C4-2B (cell line): ENCODE data around the gene MPHOSPH9.

Experiments
- H3K27ac ChIP-seq: fragments of 450-650 bp; 2 replicates; pipeline ENCODE4 v1.5.1; 2017
- ZFX ChIP-seq: fragments of 450-650 bp; IDR thresholded peaks from 2 replicates; pipeline ENCODE4 v1.6.1; 2017
- TF ChIP-seq, protein P1 (sequence below): fragments of 450-650 bp; conservative IDR thresholded peaks from 2 replicates; pipeline ENCODE4 v1.5.1; 2017; ENCODE audit warnings: mild to moderate bottlenecking

Gene MPHOSPH9

GRCh38 chr12:123243671-123244262 is 10.8 kb upstream of the MPHOSPH9 start:
- H3K27ac ChIP-seq: no peak overlapping the region
- TF ChIP-seq ZFX: no peak
- TF ChIP-seq, protein P1, sequence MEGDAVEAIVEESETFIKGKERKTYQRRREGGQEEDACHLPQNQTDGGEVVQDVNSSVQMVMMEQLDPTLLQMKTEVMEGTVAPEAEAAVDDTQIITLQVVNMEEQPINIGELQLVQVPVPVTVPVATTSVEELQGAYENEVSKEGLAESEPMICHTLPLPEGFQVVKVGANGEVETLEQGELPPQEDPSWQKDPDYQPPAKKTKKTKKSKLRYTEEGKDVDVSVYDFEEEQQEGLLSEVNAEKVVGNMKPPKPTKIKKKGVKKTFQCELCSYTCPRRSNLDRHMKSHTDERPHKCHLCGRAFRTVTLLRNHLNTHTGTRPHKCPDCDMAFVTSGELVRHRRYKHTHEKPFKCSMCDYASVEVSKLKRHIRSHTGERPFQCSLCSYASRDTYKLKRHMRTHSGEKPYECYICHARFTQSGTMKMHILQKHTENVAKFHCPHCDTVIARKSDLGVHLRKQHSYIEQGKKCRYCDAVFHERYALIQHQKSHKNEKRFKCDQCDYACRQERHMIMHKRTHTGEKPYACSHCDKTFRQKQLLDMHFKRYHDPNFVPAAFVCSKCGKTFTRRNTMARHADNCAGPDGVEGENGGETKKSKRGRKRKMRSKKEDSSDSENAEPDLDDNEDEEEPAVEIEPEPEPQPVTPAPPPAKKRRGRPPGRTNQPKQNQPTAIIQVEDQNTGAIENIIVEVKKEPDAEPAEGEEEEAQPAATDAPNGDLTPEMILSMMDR: no peak

DNA sequence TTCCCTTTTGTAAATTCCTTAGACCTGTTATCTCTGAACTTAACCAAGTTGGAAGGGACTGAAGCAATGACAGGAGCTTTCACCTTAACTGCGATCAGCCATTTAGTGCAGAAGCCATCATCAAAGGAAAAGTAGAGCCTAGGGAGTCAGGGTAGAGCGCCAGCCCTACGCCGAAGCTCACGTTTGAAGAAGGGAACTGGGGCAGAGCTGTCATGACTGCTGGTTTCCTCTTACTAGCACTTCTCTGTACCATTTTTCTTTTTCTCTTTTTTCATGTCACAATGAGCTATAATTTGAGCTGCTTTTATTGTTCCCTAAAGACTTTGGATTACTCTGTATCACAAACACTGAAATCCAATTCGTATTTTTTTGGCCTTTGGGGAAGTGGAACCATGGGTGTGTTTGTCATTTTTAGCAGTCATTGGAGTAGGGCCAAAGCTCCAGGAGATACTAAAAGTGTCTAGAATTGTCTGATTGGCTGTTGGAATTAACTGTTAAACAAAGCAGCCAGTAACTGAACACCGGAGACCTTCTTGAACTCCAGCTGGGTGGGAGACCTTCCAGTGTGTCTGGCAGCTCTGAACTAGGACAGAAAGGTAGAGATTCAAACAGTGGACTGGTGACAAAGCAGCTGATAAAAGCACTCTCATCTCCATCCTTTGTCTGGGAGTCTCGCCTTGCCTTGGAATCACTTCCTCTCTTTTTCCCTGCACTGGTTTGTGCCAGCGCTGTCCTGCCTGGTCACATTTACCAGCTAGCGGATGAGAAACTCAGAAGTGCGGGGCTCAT is 9.4 kb upstream of the MPHOSPH9 start:
- no peak overlapping the region for H3K27ac ChIP-seq
- TF ChIP-seq, protein P1: no peak
- no peak for TF ChIP-seq ZFX

GRCh38 chr12:123238961-123239360 is 6.0 kb upstream of the MPHOSPH9 start:
- no peak overlapping the region for H3K27ac ChIP-seq
- TF ChIP-seq, protein P1: no peak
- no peak for TF ChIP-seq ZFX

- no peak overlapping the region for H3K27ac ChIP-seq
- TF ChIP-seq ZFX: no peak
- TF ChIP-seq, protein P1: peak; percentile 61
Measured at GRCh38 chr12:123238330-123238682, 5.4 kb upstream of the MPHOSPH9 start.

GRCh38 chr12:123237646-123238329 is 4.8 kb upstream of the MPHOSPH9 start:
- TF ChIP-seq ZFX: no peak
- TF ChIP-seq, protein P1: peak; percentile 85
- no peak overlapping the region for H3K27ac ChIP-seq

DNA sequence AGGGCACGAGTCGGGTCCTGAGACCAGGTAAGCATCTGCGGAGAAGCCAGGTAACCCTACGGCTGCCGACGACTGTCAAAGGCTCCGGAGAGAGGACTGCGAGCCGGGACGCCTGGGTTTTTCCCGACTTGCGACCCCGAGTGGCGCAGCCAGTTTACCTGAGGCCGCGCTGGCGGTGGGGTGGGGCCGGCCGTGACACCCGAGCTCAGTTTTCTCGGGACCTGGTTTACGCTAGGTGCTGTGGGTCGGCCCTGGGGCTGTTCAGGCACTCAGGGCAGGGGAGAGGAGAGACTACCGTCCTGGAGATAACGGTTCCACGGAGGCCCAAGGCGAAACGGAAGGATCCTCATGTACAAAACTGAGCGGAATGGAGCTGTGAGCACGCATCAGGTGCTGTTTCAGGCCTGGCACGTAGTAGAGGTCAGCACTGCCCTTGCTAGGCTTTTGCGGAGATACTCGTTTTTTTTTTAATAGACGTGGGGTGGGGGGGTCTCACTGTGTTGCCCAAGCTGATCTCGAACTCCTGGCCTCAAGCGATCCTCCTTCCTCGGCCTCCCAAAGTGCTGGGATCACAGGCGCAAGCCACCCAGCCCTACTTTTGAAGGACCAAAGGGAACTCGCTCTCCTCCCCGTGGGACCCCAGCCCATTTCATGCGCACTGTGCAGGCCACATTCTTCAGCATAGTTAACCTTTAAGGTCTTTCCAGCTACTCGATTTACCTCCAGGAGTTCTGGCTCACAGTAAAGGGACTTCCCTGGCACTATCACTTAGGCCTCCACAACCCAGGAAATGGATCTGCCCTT is 766 bp upstream of the MPHOSPH9 start:
- H3K27ac ChIP-seq: peak overlapping the region; percentile 91
- TF ChIP-seq, protein P1: no peak
- TF ChIP-seq ZFX: peak; percentile 51; the same call in 1 of the 2 replicates
